Mononuclear cell (primary cell): ENCODE results near the gene USP35. TPM values are rescaled to one million over a fixed set of nuclear protein-coding genes. Genes with fewer than 3 reads are reported as not detected.
"Not testable (repeated sequence)": the region's sequence is repeated elsewhere in the genome, so short reads cannot be mapped to it uniquely, and the experiment has no call there.

Source experiments
- H3K27me3 ChIP-seq: 2 replicates; pipeline ENCODE4 v1.6.0; 2011; ENCODE audit warnings: low read length, control low read depth; ENCODE audit not compliant: insufficient read depth
- H3K4me1 ChIP-seq: 2 replicates; pipeline ENCODE4 v1.5.1; 2011; ENCODE audit warnings: mild to moderate bottlenecking, low read length, control low read depth; ENCODE audit not compliant: insufficient read depth
- H3K4me3 ChIP-seq: 2 replicates; pipeline ENCODE4 v1.5.1; 2011; ENCODE audit warnings: mild to moderate bottlenecking, low read length, moderate library complexity
- H3K9me3 ChIP-seq: 2 replicates; pipeline ENCODE4 v1.5.1; 2011; ENCODE audit warnings: low read depth, mild to moderate bottlenecking, control low read depth, low read length
- total RNA-seq: library from RNA; depleted of rRNA; stranded (reverse); fragments of >200 nt; gene quantifications from one replicate; pipeline ENCODE4 v1.2.3, GENCODE V29; 2012

Gene USP35
- total RNA-seq, 1 donor, result 6.0 TPM

GRCh38 chr11:78224506-78224905, 35.8 kb downstream of the USP35 start:
- no peaks in the 10 kb centered on the region for H3K9me3 ChIP-seq
- H3K27me3 ChIP-seq, result no peaks in the 10 kb centered on the region
- no peak overlapping the region for H3K4me3 ChIP-seq
- peaks cover 10% of the 10 kb centered on the region for H3K4me1 ChIP-seq

- Histone ChIP-seq H3K27me3 (no peaks in the 10 kb centered on the region), H3K9me3 (no peaks in the 10 kb centered on the region), H3K4me3 (no peak overlapping the region), H3K4me1 (peaks cover 13% of the 10 kb centered on the region)
Observed at GRCh38 chr11:78224906-78225420, 36.2 kb downstream of the USP35 start.

GRCh38 chr11:78226684-78227680, 38.3 kb downstream of the USP35 start:
- Histone ChIP-seq H3K9me3 (no peaks in the 10 kb centered on the region), H3K4me1 (peaks cover 21% of the 10 kb centered on the region), H3K27me3 (no peaks in the 10 kb centered on the region), H3K4me3 (no peak overlapping the region)

DNA sequence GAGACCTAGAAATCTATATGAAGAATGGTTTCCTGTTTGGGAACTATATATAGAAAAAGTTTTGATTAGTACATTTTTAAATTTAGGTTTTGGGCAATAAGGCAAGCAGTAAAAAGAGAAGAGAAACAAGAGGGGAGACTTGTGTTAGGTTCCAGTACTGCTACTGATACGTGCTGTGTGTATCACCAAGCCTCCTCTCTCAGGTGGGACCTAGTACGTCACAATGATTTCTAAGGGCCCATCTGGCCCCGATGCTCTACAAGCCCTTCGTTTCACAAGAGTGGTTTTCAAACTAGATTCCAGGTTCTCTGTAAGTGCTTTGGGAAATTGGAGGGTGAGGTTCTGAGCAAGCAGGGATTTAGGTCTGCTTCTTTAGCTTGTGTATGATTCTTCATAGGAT, 39.2 kb downstream of the USP35 start:
- H3K27me3 ChIP-seq, result no peaks in the 10 kb centered on the region
- no peak overlapping the region for H3K4me3 ChIP-seq
- no peaks in the 10 kb centered on the region for H3K9me3 ChIP-seq
- peaks cover 21% of the 10 kb centered on the region for H3K4me1 ChIP-seq

DNA sequence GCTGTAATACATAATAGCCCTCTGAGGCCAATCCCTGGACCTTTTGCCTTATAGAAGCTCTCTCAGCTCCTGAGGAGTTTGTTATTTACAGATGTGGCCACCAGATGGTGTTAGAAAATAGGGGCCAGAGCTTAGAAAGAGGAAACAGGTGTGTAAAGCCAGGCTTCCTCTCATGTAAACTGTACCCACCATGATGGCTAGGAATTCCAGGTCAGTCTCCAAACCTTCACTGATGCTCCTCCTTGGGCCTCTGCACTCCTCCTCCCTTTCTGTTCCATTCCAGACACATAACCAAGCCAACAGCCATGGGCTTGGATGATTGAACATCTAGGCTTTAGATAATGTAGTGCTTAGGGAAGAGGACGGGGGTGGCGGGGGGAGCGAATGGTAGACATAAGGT, 39.7 kb downstream of the USP35 start:
- Histone ChIP-seq H3K4me3 (no peak overlapping the region), H3K27me3 (no peaks in the 10 kb centered on the region), H3K9me3 (no peaks in the 10 kb centered on the region), H3K4me1 (peaks cover 21% of the 10 kb centered on the region)

DNA sequence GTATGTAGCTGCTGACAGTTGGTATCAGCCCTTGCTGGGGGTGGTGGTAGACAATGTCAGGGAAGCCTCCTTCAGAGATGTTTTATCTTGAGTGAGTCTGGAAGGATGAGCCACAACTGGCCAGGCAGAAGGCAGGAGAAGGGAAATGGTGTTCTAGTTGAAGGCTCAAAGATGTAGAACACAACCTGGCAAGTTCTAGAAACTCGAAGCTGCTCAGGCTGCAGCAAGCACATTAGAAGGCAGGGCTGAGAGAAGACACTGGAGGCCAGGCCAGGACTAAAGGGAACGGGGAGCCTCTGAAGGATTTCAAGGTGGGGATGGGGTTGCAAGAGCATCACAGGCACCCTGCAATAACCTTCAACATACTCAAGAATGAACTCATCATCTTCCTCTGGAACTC, 40.4 kb downstream of the USP35 start:
- no peaks in the 10 kb centered on the region for H3K9me3 ChIP-seq

GRCh38 chr11:78230161-78230877, 41.6 kb downstream of the USP35 start:
- H3K9me3 ChIP-seq, result no peaks in the 10 kb centered on the region
- H3K27me3 ChIP-seq, result no peaks in the 10 kb centered on the region
- peaks cover 21% of the 10 kb centered on the region for H3K4me1 ChIP-seq
- H3K4me3 ChIP-seq, result no peak overlapping the region

More for the DNA sequence above, 40.4 kb downstream of the USP35 start:
- H3K27me3 ChIP-seq, result no peaks in the 10 kb centered on the region
- H3K4me3 ChIP-seq, result no peak overlapping the region
- H3K4me1 ChIP-seq, result peaks cover 21% of the 10 kb centered on the region

DNA sequence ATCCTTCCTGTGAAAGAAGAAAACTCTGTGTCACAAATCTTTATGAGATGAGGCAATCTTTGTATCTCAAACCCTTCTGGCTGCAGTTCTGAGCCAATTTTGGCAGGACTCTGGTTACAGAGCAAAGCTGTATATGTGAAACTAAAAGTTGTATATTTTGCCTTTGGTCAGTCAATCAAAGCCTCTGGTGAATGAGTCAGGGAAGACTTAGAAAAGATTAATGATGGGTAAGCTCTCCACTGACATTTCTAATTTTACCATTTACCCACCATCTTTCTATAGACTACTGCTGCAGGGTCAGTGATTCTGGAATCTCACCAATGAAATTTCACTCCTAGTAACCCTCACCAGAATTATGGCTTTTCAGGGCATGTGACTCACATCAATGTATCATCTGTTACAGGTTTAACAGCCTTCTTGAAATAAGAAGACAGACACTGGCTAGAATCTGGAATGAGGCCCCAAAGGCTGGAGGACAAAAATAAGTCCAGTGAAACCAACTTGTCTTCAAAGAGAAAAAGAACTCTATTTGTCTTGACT, 43.3 kb downstream of the USP35 start:
- Histone ChIP-seq H3K27me3 (no peaks in the 10 kb centered on the region), H3K4me1 (peaks cover 21% of the 10 kb centered on the region), H3K4me3 (no peak overlapping the region), H3K9me3 (no peaks in the 10 kb centered on the region)

DNA sequence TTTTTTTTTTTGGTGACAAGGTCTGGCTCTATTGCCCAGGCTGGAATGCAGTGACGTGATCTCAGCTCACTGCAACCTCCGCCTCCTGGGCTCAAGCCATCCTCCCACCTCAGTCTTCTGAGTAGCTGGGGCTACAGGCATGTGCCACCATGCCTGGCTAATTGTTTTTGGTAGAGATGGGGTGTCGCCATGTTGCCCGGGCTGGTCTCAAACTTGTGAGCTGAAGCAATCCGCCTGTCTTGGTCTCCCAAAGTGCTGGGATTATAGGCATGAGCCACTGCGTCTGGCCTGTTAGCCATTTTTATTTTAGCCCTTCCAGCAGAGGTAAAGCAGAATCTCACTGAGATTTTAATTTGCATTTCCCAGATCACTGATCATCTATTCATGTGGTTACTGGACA, 44.3 kb downstream of the USP35 start:
- H3K4me1 ChIP-seq, result peaks cover 17% of the 10 kb centered on the region
- not testable (repeated sequence) for H3K27me3 ChIP-seq, H3K4me3 ChIP-seq, H3K9me3 ChIP-seq

DNA sequence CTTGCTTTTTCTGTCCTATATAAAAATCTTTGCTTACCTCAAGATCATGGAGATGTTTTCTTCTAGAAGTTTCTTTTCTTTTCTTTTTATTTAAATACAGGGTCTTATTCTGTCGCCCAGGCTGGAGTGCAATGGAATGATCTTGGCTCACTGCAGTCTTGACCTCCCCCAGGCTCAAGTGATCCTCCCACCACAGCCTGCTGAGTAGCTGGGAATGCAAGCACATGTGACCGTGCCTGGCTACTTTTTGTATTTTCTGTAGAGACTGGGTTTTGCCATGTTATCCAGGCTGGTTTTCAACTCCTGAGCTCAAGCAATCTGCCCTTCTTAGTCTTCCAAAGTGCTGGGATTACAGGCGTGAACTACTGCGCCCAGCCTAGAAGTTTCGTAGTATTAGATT, 45.3 kb downstream of the USP35 start:
- Histone ChIP-seq H3K4me1 (peaks cover 10% of the 10 kb centered on the region), H3K4me3 (no peak overlapping the region), H3K27me3 (no peaks in the 10 kb centered on the region), H3K9me3 (no peaks in the 10 kb centered on the region)

GRCh38 chr11:78237293-78238046, 48.8 kb downstream of the USP35 start:
- H3K4me1 ChIP-seq, result no peaks in the 10 kb centered on the region
- peaks cover 9% of the 10 kb centered on the region for H3K9me3 ChIP-seq
- no peak overlapping the region for H3K4me3 ChIP-seq
- H3K27me3 ChIP-seq, result no peaks in the 10 kb centered on the region

GRCh38 chr11:78239781-78240180, 51.1 kb downstream of the USP35 start:
- Histone ChIP-seq H3K4me1 (peaks cover 8% of the 10 kb centered on the region), H3K4me3 (no peak overlapping the region), H3K27me3 (no peaks in the 10 kb centered on the region), H3K9me3 (peaks cover 9% of the 10 kb centered on the region)

- Histone ChIP-seq H3K27me3 (no peaks in the 10 kb centered on the region), H3K4me3 (no peak overlapping the region), H3K9me3 (peaks cover 9% of the 10 kb centered on the region)
Observed at GRCh38 chr11:78241475-78241874, 52.8 kb downstream of the USP35 start.

DNA sequence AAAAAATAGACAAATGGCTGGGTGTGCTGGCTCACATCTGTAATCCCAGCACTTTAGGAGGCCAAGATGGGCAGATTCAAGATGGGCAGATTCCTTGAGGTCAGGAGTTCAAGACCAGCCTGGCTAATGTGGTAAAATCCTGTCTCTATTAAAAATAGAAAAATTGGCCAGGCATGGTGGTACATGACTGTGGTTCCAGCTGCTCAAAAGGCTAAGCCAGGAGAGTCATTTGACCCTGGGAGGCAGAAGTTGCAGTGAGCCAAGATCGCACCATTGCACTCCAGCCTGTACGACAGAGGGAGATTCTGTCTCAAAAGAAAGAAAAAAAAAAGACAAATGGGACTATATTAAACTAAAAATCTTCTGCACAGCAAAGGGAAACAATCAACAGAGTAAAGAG, 55.4 kb downstream of the USP35 start:
- Histone ChIP-seq H3K4me3 (no peak overlapping the region), H3K27me3 (no peaks in the 10 kb centered on the region), H3K9me3 (peaks cover 9% of the 10 kb centered on the region), H3K4me1 (peaks cover 8% of the 10 kb centered on the region)

More at GRCh38 chr11:78241475-78241874, 52.8 kb downstream of the USP35 start:
- peaks cover 8% of the 10 kb centered on the region for H3K4me1 ChIP-seq
